Activated T-cell treated with anti-CD3 and anti-CD28 coated beads, Interleukin-2, amount 50 U/mL, for 24 hours (primary cell): ENCODE data around the gene ACACA.
"Not testable (repeated sequence)": the region's sequence is repeated elsewhere in the genome, so short reads cannot be mapped to it uniquely, and the experiment has no call there.

Experiments
- DNase-seq: peaks from one replicate; pipeline ENCODE4 v3.0.0-alpha.2; 2020
- H3K27ac Mint-ChIP-seq: 2 replicates; pipeline ENCODE4 v1.8.0; 2020; ENCODE audit warnings: mild to moderate bottlenecking, mixed read lengths
- H3K27me3 Mint-ChIP-seq: 2 replicates; pipeline ENCODE4 v1.8.0; 2020; ENCODE audit warnings: mixed read lengths
- H3K36me3 Mint-ChIP-seq: 2 replicates; pipeline ENCODE4 v1.8.0; 2020; ENCODE audit warnings: low read depth, mixed read lengths
- H3K4me1 Mint-ChIP-seq: 2 replicates; pipeline ENCODE4 v1.8.0; 2020; ENCODE audit warnings: low read depth, mixed read lengths
- H3K4me3 Mint-ChIP-seq: 2 replicates; pipeline ENCODE4 v1.8.0; 2020; ENCODE audit warnings: mild to moderate bottlenecking, moderate library complexity, mixed read lengths
- H3K9me3 Mint-ChIP-seq: 2 replicates; pipeline ENCODE4 v1.8.0; 2020; ENCODE audit warnings: mixed read lengths

Gene ACACA

DNA sequence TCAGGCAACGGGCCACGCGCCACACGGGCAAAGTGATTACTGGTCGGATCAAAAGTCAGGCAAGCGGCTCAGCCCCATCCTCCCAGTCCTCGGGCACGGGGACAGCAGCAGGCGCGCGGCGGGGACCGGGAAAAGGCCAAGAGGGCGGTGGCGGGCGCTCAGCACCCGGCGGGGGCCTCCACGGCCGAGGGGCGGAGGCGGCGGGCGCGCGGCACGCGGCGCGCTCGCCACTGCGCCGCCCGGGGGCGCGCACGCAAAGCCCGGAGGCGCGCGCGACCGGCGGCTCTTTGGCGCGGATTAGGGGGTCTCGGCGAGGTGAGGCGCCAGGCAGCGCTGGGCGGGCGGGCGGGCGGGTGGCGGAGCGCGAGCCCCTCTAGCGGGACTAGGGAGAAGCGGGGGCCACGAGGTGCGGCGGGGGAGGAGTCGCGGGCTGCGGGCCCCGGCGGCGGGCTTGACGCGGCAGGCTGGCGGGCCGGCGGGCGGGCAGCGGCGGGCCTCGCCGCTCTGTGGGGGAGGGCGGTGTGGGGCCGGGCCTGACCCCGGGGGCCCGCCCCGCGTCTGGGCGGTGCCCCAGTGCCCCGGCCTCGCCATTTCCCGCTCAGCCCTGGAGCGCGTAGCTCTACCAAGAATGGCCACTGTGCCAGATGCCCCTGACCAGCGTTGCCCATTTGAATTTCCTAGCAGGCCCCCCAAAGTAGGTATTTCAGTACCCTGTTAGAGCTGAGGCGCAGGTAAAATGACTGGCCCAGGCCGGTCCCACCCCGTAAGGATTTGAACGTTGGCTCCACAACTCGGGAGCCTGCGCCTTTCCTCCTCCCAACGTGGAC, at the start of gene ACACA, which contains the start of gene TADA2A:
Gene ACACA, minus strand, starts transcription at position 202 of the 827 bp plus-strand sequence. CDS start 537 bp downstream, outside the sequence.
Gene TADA2A, plus strand, starts transcription at position 252 of the 827 bp plus-strand sequence. CDS start 4,480 bp downstream, outside the sequence.
- Mint-ChIP-seq H3K36me3 (peaks cover 83% of the 10 kb centered on the region), H3K27ac (peak within 1 kb of the TSS; percentile 98), H3K4me3 (peak within 1 kb of the TSS; percentile 96), H3K27me3 (no peaks in the 10 kb centered on the region), H3K4me1 (peaks cover 53% of the 10 kb centered on the region), H3K9me3 (no peaks in the 10 kb centered on the region)
- peak; percentile 88 for DNase-seq

DNA sequence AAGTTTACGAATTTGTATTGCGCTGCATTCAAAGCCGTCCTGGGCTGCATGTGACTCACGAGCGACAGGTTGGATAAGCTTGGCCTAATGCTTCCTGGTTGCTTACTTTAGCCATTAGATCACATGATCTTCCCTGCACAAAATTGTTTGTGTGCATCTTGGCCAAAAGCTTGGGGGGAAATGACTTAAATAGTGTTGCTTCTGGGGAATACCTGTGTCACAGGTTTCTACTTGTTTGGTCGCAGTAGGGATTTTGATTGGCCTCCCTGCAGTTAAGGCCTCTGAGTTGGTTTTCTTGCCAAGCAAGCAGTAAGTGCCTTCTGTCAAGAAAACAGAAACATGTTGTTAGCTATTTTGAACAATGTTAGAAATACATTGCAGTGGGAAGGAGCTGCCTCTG, 43.5 kb upstream of the ACACA start:
- Mint-ChIP-seq H3K36me3 (peaks cover 84% of the 10 kb centered on the region), H3K4me3 (no peak overlapping the region), H3K27ac (no peak overlapping the region), H3K27me3 (no peaks in the 10 kb centered on the region), H3K9me3 (no peaks in the 10 kb centered on the region), H3K4me1 (peaks cover 10% of the 10 kb centered on the region)
- no peak for DNase-seq

DNA sequence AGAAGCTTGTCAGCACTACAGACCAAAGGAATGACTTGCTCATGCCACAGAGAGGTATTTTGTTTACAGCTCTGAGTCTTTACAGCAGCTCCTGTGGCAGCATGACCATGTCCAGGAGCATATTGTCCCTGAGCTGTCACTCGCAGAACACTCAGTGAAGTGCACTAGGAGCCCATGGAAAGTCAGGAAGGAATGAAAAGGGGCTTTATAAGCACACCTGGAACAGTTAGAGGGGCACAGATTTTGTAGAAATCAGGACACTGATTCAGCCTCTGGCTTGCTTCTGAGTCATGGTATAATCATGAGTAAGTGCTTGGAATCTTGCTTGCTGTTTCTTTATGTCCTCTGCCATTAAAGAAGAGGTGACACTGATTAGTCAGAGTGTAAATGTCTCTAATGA, 41.0 kb upstream of the ACACA start:
- no peaks in the 10 kb centered on the region for H3K27me3 Mint-ChIP-seq
- no peak overlapping the region for H3K4me3 Mint-ChIP-seq
- DNase-seq, result no peak
- peaks cover 10% of the 10 kb centered on the region for H3K4me1 Mint-ChIP-seq
- H3K36me3 Mint-ChIP-seq, result peaks cover 88% of the 10 kb centered on the region
- H3K27ac Mint-ChIP-seq, result peak overlapping the region; percentile 59
- no peaks in the 10 kb centered on the region for H3K9me3 Mint-ChIP-seq

DNA sequence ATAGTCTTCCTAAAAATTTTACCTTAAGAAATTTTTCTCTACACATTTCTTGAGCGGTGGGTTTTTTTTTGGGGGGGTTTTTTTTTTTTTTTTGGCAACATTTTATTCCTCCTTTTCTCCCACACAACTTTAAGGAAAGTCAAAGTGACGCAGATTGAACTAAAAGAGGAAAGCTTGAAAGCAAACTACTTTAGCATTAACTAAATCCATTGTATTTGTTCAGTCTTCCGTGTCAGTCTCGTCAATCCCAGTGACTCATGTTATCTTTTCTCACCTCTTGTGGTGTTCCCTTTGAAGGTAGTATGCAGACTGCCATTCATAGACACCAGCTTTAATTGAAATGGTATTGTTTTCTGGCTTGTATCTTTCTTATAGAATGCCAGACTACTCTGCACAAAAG, 39.4 kb upstream of the ACACA start:
- H3K36me3 Mint-ChIP-seq, result peaks cover 94% of the 10 kb centered on the region
- DNase-seq, result no peak
- no peak overlapping the region for H3K4me3 Mint-ChIP-seq
- H3K27me3 Mint-ChIP-seq, result no peaks in the 10 kb centered on the region
- no peaks in the 10 kb centered on the region for H3K9me3 Mint-ChIP-seq
- H3K4me1 Mint-ChIP-seq, result peaks cover 10% of the 10 kb centered on the region
- H3K27ac Mint-ChIP-seq, result no peak overlapping the region

DNA sequence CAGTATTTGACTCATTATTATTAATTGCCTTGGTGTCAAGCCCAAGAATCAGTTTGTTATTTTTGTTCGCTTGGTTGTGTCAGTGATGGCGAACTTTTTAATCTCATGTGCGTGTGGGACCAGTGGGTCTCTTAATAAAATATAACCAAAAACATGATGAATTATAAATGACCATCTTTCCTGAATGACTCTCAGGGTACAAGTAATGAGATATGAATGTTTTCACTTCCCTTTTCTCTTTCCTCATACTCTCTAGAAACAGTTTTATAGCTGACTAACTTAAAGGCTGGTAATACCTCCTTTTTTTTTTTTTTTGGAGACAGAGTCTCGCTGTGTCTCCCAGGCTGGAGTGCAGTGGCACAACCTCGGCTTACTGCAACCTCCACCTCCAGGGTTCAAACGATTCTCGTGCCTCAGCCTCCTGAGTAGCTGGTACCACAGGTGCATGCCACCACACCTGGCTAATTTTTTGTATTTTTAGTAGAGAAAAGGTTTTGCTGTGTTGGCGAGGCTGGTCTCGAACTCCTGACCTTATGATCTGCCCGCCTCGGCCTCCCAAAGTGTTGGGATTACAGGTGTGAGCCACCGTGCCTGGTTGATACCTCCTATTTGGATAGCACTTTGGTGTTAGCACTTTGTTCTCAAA, 34.9 kb upstream of the ACACA start:
- H3K9me3 Mint-ChIP-seq, DNase-seq, H3K4me3 Mint-ChIP-seq, H3K27me3 Mint-ChIP-seq, H3K4me1 Mint-ChIP-seq, H3K27ac Mint-ChIP-seq: not testable (repeated sequence)
- H3K36me3 Mint-ChIP-seq, result peaks cover 89% of the 10 kb centered on the region

DNA sequence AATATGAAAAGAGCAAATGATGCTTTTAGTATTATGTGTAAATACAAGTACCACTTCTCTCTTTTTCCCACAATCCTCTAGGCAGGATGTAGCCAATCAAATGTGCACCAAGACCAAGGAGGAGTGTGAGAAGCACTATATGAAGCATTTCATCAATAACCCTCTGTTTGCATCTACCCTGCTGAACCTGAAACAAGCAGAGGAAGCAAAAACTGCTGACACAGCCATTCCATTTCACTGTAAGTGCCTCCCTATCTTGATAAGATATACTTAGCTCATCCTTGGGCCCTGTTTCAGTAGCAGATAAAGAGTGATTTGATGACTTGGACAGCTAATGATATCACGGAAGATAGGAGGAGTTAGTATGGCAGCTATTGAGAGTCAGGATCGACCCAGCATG, 33.8 kb upstream of the ACACA start:
- no peaks in the 10 kb centered on the region for H3K27me3 Mint-ChIP-seq
- H3K27ac Mint-ChIP-seq, result no peak overlapping the region
- DNase-seq, result no peak
- peaks cover 1% of the 10 kb centered on the region for H3K4me1 Mint-ChIP-seq
- no peaks in the 10 kb centered on the region for H3K9me3 Mint-ChIP-seq
- peaks cover 90% of the 10 kb centered on the region for H3K36me3 Mint-ChIP-seq
- no peak overlapping the region for H3K4me3 Mint-ChIP-seq

DNA sequence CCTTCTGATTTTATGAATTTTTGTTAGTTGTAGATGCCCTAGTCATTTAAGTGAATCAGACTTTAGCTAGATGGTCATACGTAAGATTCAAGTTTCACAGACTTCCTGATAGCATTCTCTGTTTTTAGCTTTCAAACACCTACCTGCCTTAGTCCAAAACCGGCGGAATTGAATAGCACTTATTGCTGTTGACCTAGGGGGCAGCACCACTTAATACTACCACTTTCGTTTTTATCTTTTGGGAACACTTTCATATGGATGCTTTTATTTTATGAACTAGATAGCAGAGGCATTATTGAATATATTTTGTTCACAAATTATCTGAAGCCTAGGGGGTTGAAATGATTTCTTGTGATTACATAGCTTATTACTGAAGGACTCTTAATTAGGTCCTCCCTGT, 31.5 kb upstream of the ACACA start:
- Mint-ChIP-seq H3K36me3 (peaks cover 89% of the 10 kb centered on the region), H3K4me1 (peaks cover 4% of the 10 kb centered on the region), H3K27me3 (no peaks in the 10 kb centered on the region), H3K9me3 (no peaks in the 10 kb centered on the region), H3K27ac (no peak overlapping the region), H3K4me3 (no peak overlapping the region)
- no peak for DNase-seq

DNA sequence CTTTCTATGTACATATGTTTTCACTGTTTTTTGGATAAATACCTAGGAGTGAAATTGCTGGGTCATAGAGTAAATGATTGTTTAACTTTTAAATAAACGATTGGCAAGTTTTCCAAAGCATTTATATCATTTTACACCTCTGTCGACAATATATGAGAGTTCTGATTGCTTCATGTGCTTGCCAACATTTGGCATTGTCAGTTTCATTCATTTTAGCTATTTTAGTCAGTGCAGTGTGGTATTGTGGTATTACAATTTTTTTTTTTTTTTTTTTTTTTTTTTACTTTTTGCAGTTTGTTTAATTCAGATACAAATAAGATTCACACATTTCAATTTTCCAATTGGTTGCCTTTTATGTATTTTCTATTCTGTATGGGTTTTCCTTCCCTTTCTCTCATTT, 26.0 kb upstream of the ACACA start:
- DNase-seq, result no peak
- peaks cover 42% of the 10 kb centered on the region for H3K4me1 Mint-ChIP-seq
- no peaks in the 10 kb centered on the region for H3K9me3 Mint-ChIP-seq
- H3K27ac Mint-ChIP-seq, result no peak overlapping the region
- no peak overlapping the region for H3K4me3 Mint-ChIP-seq
- H3K36me3 Mint-ChIP-seq, result peaks cover 75% of the 10 kb centered on the region
- no peaks in the 10 kb centered on the region for H3K27me3 Mint-ChIP-seq

DNA sequence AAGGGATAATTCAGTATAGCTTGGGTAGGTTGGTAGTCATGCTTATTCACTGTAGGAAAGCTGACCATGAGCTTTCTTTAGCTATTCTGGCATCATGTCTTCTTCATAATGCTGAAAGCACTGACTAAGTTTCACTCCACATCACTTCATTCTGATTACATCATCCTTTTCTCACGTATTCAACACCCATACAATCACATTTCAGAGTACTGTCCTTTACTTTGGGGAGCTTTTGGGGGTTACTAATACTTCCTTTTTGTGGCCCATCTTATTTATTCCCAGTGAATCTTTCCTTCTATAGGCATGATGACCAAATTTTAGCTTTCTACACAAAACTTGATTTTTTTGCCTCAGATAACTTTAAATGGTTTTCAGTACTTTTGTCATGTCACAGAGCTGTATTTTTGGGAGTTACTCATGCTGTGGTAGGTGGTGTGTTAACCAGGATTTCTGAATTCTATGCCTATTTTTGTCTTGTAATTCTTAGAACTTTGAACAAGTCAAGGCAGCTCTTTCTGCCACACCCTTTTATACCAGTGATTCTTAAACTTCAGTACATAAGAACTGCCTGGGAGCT, 23.5 kb upstream of the ACACA start:
- no peak for DNase-seq
- peak overlapping the region; percentile 38 for H3K4me3 Mint-ChIP-seq
- H3K27ac Mint-ChIP-seq, result peak overlapping the region; percentile 97
- peaks cover 42% of the 10 kb centered on the region for H3K4me1 Mint-ChIP-seq
- peaks cover 80% of the 10 kb centered on the region for H3K36me3 Mint-ChIP-seq
- no peaks in the 10 kb centered on the region for H3K27me3 Mint-ChIP-seq
- H3K9me3 Mint-ChIP-seq, result no peaks in the 10 kb centered on the region

DNA sequence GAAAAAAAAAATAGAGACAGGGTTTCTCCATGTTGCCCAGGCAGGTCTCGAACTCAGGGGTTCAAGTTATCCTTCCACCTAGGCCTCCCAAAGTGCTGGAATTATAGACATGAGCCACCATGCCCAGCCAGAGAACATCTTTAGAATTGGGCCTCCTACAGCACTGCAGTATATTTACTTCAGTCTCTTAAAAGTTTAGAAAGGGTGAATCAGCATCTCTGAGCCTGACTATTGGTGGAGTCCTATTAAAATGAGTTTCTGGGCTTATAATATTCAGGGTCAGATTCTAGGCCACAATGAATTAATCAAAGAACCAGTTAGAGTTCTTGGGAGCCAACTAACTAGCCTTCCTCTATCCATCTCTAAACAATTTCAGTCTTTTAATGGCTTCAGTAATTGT, 22.8 kb upstream of the ACACA start:
- peak overlapping the region; percentile 97 for H3K27ac Mint-ChIP-seq
- no peaks in the 10 kb centered on the region for H3K9me3 Mint-ChIP-seq
- H3K4me1 Mint-ChIP-seq, result peaks cover 42% of the 10 kb centered on the region
- peaks cover 80% of the 10 kb centered on the region for H3K36me3 Mint-ChIP-seq
- no peak for DNase-seq
- no peaks in the 10 kb centered on the region for H3K27me3 Mint-ChIP-seq
- peak overlapping the region; percentile 38 for H3K4me3 Mint-ChIP-seq

DNA sequence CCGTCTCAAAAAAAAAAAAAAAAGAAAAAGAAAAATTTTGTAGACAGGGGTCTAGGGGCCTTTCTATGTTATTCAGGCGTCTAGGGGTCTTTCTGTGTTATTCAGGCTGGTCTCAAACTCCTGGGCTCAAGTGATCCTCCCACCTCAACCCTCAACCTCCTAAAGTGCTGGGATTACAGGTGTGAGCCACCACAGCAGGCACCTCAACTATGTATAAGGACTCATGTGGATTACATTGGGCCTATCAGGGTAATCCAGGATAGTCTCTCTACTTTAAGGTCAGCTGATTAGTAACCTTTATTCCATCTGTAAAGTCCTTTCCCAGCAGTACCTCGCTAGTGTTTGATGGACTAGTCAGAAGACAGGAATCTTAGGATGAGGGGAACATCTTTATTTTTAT, 22.4 kb upstream of the ACACA start:
- no peak for DNase-seq
- Mint-ChIP-seq H3K27me3 (no peaks in the 10 kb centered on the region), H3K4me3 (no peak overlapping the region), H3K27ac (peak overlapping the region; percentile 97), H3K9me3 (no peaks in the 10 kb centered on the region), H3K36me3 (peaks cover 79% of the 10 kb centered on the region), H3K4me1 (peaks cover 41% of the 10 kb centered on the region)

DNA sequence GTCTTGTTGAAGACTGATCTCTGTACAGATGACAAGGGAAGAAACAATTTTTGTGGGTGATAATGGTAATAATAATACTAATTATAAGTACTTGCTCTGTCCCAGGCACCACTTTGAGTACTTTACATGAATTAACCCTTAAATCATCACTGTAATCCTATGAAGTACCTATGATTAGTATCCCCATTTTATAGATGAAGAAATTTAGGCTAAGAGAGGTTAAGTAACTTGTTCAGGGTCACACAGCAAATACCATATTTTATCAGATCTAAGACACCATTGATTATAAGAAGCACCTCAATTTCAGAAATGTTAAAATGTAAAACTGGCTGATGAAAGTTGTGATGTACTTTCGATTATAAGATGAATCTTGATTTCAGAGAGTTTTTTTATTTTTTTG, 18.6 kb upstream of the ACACA start:
- Mint-ChIP-seq H3K4me1 (peaks cover 20% of the 10 kb centered on the region), H3K27me3 (no peaks in the 10 kb centered on the region), H3K4me3 (no peak overlapping the region), H3K36me3 (peaks cover 74% of the 10 kb centered on the region), H3K27ac (no peak overlapping the region), H3K9me3 (no peaks in the 10 kb centered on the region)
- DNase-seq, result no peak

DNA sequence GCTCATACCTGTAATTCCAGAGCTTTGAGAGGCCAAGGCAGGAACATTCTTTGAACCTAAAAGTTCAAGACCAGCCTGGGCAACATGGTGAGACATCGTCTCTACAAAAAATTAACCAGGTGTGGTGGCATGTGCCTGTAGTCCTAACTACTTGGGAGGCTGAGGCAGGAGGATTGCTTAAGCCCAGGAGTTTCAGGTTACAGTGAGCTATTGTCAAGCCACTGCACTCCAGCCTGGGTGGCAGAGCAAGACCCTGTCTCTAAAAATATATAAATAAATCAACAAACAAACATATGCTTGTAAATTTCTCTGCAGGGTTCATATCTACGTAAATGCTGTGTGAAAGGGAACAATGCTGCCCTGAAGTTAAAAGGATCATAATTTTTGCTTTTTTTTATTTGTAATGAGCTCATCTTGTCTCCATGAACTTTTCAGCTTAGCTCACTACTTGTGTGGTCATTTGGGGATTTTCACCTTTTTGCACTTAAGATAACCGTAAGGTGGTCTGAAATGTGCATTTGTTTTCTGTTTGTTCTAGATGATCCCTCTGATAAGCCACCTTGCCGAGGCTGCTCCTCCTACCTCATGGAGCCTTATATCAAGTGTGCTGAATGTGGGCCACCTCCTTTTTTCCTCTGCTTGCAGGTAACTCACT, 16.5 kb upstream of the ACACA start:
- Mint-ChIP-seq H3K27me3 (no peaks in the 10 kb centered on the region), H3K36me3 (peaks cover 66% of the 10 kb centered on the region), H3K27ac (no peak overlapping the region), H3K4me3 (no peak overlapping the region), H3K4me1 (peaks cover 3% of the 10 kb centered on the region), H3K9me3 (no peaks in the 10 kb centered on the region)
- no peak for DNase-seq

DNA sequence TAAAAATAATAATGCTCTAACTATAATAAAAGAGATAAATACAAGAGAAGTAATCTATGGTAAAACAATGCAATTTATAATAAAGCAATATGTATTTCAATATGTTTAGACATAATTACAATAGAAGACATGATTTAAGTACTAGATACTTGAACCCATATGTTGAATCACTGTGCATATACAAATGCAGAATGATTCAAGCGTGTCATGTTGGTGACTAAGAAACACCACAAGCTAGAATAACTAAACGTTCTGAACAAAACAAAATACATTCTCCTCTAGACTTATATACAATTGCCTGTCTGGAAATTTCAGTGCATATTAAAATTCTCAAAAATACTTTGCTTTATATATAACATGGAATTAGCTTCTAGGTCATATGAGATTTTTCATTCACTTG, 11.2 kb upstream of the ACACA start:
- no peak for DNase-seq
- H3K27me3 Mint-ChIP-seq, result no peaks in the 10 kb centered on the region
- no peak overlapping the region for H3K27ac Mint-ChIP-seq
- peaks cover 15% of the 10 kb centered on the region for H3K4me1 Mint-ChIP-seq
- peaks cover 65% of the 10 kb centered on the region for H3K36me3 Mint-ChIP-seq
- no peaks in the 10 kb centered on the region for H3K9me3 Mint-ChIP-seq
- no peak overlapping the region for H3K4me3 Mint-ChIP-seq
